Gastrocnemius medialis (tissue), 4 donors: ENCODE data around the gene BRCA2. TPM values are rescaled to one million over a fixed set of nuclear protein-coding genes. Genes with fewer than 3 reads are reported as not detected.

Source experiments
- ATAC-seq, 2 donors: fragments of 150-250 bp; one replicate each; pipeline ENCODE4 v1.9.1; 2016
- DNase-seq, 2 donors: peaks; one replicate each; pipeline ENCODE4 v3.0.0-alpha.2; 2019
- H3K27ac ChIP-seq, 4 donors: fragments of 200-600 bp; sonication (generic); 1 replicate in 1 of 4; 2 replicates in 3 of 4; pipeline ENCODE4 v1.5.1; 2016 to 2018; ENCODE audit warnings: mild to moderate bottlenecking in 2 of 4, moderate library complexity in 1 of 4
- H3K27me3 ChIP-seq, 3 donors: fragments of 200-600 bp; sonication (generic) in 2 of 3; 1 replicate in 1 of 3; 2 replicates in 2 of 3; pipeline versions ENCODE4 v1.5.1 to v1.6.0; 2016 to 2019; ENCODE audit warnings: mild to moderate bottlenecking in 1 of 3, moderate library complexity in 1 of 3
- H3K36me3 ChIP-seq, 2 donors: fragments of 200-600 bp; sonication (generic) in 1 of 2; one replicate each; pipeline ENCODE4 v1.5.1; 2017 to 2018
- H3K4me1 ChIP-seq, 2 donors: fragments of 200-600 bp; sonication (generic) in 1 of 2; one replicate each; pipeline ENCODE4 v1.5.1; 2016 to 2017; ENCODE audit warnings: mild to moderate bottlenecking in 2 of 2
- H3K4me3 ChIP-seq, 4 donors: fragments of 200-600 bp; sonication (generic) in 3 of 4; 1 replicate in 1 of 4; 2 replicates in 3 of 4; pipeline ENCODE4 v1.5.1; 2016 to 2019; ENCODE audit warnings: mild to moderate bottlenecking in 2 of 4
- H3K9me3 ChIP-seq, 3 donors: fragments of 200-600 bp; sonication (generic) in 2 of 3; 1 replicate in 1 of 3; 2 replicates in 2 of 3; pipeline ENCODE4 v1.5.1; 2016 to 2019
- CTCF ChIP-seq, 5 experiments: fragments of 450-650 bp in 3 of 5; fragments of 200-600 bp in 2 of 5; sonication (generic) in 2 of 5; IDR thresholded peaks in 4 of 5; conservative IDR thresholded peaks in 1 of 5; 1 replicate in 4 of 5; 2 replicates in 1 of 5; pipeline ENCODE4 v1.5.1; 2016 to 2019; ENCODE audit warnings: antibody characterized with exemption in 5 of 5, mild to moderate bottlenecking in 3 of 5, moderate library complexity in 3 of 5
- POLR2A ChIP-seq, 2 donors: fragments of 450-650 bp; IDR thresholded peaks; one replicate each; pipeline ENCODE4 v1.6.1; 2017; ENCODE audit warnings: antibody characterized with exemption in 2 of 2, mild to moderate bottlenecking in 2 of 2, moderate library complexity in 2 of 2
- in situ Hi-C, 4 donors: fragments of 200-750 bp; cut with MboI; loops; one replicate each; pipeline versions ENCODE4 v1.15.0 to v1.8.0; 2017; ENCODE audit warnings: low sequenced_read_pairs in 4 of 4
- intact Hi-C: fragments of 100-400 bp; cut with DNase I; formaldehyde crosslinking; loops from one replicate; pipeline ENCODE4 v1.15.1; 2023; ENCODE audit warnings: low total_unique reads
- total RNA-seq, 4 donors: library from RNA; depleted of rRNA; stranded (reverse); fragments of >200 nt; gene quantifications; one replicate each; pipeline versions ENCODE4 v1.1.0 to v1.2.3, GENCODE V29; 2016

Gene BRCA2
- total RNA-seq, 4 donors from 2014 or later, result 0.02 to 0.20 (median 0.12) TPM

DNA sequence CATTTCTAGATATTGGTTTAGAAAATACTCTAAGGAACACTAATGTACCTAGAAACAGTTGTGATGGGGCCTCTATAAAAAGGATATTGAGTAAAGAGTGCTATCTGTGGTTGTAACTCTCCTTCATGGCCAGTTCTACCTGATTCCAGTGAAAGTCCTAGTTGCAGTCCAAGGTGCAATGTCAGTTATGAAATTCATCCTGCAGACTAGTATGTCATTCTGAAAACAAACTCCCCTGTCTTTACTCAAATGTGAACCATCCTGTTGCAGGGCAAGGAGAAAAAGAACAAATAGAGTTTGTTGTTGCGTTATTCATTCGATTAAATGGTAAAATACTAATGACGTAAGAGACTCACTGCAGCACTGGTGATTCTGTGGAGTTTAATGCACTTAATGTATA, 130.9 kb downstream of the BRCA2 start:
- ATAC-seq (no peak), DNase-seq (no peak)
- peaks cover 0 to 18% of the 10 kb centered on the region in 2 donors for H3K4me1 ChIP-seq
- intact Hi-C loops (no loop called here), in situ Hi-C loops (no loop called here)
- peaks cover 0 to 7% of the 10 kb centered on the region in 2 donors for H3K36me3 ChIP-seq
- no peaks in the 10 kb centered on the region for H3K27me3 ChIP-seq
- no peak overlapping the region for H3K27ac ChIP-seq
- no peaks in the 10 kb centered on the region for H3K9me3 ChIP-seq
- TF ChIP-seq CTCF (IDR thresholded peaks at IDR 0.05 in 4 of 5, conservative IDR thresholded peaks at IDR 0.05 in 1 of 5) (no peak), POLR2A (IDR thresholded peaks at IDR 0.05) (no peak)
- no peak overlapping the region for H3K4me3 ChIP-seq

DNA sequence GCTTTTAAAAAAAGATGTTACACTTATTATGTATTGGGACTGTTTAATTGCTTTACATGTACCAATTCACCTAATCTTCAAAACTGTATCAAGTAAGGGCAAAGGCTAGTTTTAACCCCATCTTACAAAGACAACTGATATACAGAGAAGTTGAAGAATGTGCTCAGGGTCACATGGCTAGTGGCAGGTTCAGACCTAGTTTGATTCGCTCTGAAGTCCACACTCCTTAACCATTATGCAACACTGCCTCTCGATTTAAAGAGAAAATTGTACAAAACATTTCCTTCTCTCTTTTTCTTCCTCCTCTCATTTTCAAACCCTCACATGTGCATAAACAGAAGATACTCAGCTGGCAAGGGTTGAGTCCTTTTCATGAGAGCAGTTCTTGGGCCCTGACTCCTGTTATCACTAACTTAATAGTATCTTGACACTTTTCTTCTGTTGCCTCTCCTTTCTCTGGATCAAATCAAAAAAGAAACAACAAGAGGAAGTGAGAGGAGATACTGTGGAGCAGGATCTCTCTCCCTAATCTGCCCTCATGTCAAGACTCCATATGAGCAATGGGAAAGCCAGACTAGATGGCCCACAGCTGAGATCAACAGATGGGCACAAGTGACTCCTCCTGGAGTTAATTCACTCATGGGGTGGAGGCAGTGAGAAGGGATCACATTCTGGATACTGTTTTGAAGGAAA, 131.6 kb downstream of the BRCA2 start:
- TF ChIP-seq CTCF (IDR thresholded peaks at IDR 0.05 in 4 of 5, conservative IDR thresholded peaks at IDR 0.05 in 1 of 5), result no peak
- TF ChIP-seq POLR2A (IDR thresholded peaks at IDR 0.05), result no peak
- in situ Hi-C loops (no loop called here), intact Hi-C loops (no loop called here)
- no peak for ATAC-seq
- peaks cover 0 to 18% of the 10 kb centered on the region in 2 donors for H3K4me1 ChIP-seq
- peaks cover 0 to 5% of the 10 kb centered on the region in 2 donors for H3K36me3 ChIP-seq
- no peaks in the 10 kb centered on the region for H3K27me3 ChIP-seq
- DNase-seq, result no peak
- H3K27ac ChIP-seq, result no peak overlapping the region
- H3K9me3 ChIP-seq, result no peaks in the 10 kb centered on the region
- H3K4me3 ChIP-seq, result no peak overlapping the region

- H3K9me3 ChIP-seq, result no peaks in the 10 kb centered on the region
- H3K27me3 ChIP-seq, result no peaks in the 10 kb centered on the region
- no peak overlapping the region for H3K27ac ChIP-seq
- no peak for TF ChIP-seq POLR2A (IDR thresholded peaks at IDR 0.05)
- no peak for TF ChIP-seq CTCF (IDR thresholded peaks at IDR 0.05 in 4 of 5, conservative IDR thresholded peaks at IDR 0.05 in 1 of 5)
- DNase-seq, result no peak
- in situ Hi-C loops (no loop called here), intact Hi-C loops (no loop called here)
- ATAC-seq, result no peak
- no peak overlapping the region for H3K4me3 ChIP-seq
- H3K36me3 ChIP-seq, result no peaks in the 10 kb centered on the region
- H3K4me1 ChIP-seq, result peaks cover 0 to 18% of the 10 kb centered on the region in 2 donors
Measured at GRCh38 chr13:32447894-32448623, 132.8 kb downstream of the BRCA2 start.

DNA sequence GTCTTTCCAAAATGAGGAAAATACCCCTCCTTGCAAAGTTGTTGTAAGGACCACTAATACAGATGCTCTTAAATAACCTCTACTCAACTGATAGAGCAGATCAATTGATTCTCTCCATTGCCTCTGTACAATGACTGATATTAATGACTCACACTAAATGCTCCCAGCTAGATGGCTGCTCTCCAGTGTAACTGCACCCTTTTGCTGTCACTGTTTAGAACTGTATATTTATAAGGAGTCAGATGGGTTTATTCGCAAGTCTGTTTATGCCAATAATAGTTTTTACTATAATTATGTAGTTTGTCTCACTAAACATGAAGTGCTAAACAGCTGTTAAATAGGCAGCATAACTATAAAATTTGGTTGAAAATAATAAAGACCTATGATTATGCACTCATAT, 133.7 kb downstream of the BRCA2 start:
- intact Hi-C loops (no loop called here), in situ Hi-C loops (no loop called here)
- Histone ChIP-seq H3K36me3 (no peaks in the 10 kb centered on the region), H3K4me3 (no peak overlapping the region), H3K27ac (no peak overlapping the region), H3K27me3 (no peaks in the 10 kb centered on the region), H3K9me3 (no peaks in the 10 kb centered on the region), H3K4me1 (peaks cover 0 to 18% of the 10 kb centered on the region in 2 donors)
- no peak for DNase-seq
- no peak for ATAC-seq
- TF ChIP-seq POLR2A (IDR thresholded peaks at IDR 0.05) (no peak), CTCF (IDR thresholded peaks at IDR 0.05 in 4 of 5, conservative IDR thresholded peaks at IDR 0.05 in 1 of 5) (no peak)

Other genes with a start within 250 kb of the BRCA2 start
- not detected for gene ZAR1L, start 145 bp upstream of the BRCA2 start, total RNA-seq
- 1 to 10 TPM; 6.5 to 10.0 (median 7.2) TPM for gene N4BP2L1, start 112.6 kb downstream of the BRCA2 start, total RNA-seq
- 100 to 1,000 TPM in 3 of 4 donors, 10 to 100 TPM in 1; 52.2 to 370 (median 176) TPM for gene N4BP2L2, start 223.3 kb downstream of the BRCA2 start, total RNA-seq